K562 (cell line): ENCODE results near the gene KIF3A. TPM values are rescaled to one million over a fixed set of nuclear protein-coding genes. Genes with fewer than 3 reads are reported as not detected.

Source experiments
- ATF3 ChIP-seq, 2 experiments: fragments of 450-650 bp in 1 of 2; sonication (generic) in 1 of 2; formaldehyde crosslinking in 1 of 2; IDR thresholded peaks in 1 of 2; conservative IDR thresholded peaks in 1 of 2; 2 replicates each; pipeline versions ENCODE4 v1.6.1 to v1.8.1; 2016 to 2023; ENCODE audit warnings: mild to moderate bottlenecking in 2 of 2, moderate library complexity in 2 of 2, inconsistent platforms in 1 of 2, missing genetic modification reagents in 1 of 2
- CBX3 ChIP-seq, 2 experiments: IDR thresholded peaks; 1 replicate in 1 of 2; 2 replicates in 1 of 2; pipeline ENCODE4 v1.6.1; 2012; ENCODE audit warnings: inconsistent platforms in 2 of 2, low read length in 2 of 2, borderline replicate concordance in 1 of 2, control low read depth in 1 of 2
- CLOCK ChIP-seq: fragments of 250-450 bp; sonication (Bioruptor Pico); IDR thresholded peaks from 2 replicates; pipeline ENCODE4 v1.4.0; 2020; ENCODE audit warnings: mild to moderate bottlenecking, moderate library complexity, borderline replicate concordance
- IRF9 ChIP-seq: fragments of 450-650 bp; IDR thresholded peaks from 2 replicates; pipeline ENCODE4 v1.6.1; 2016; ENCODE audit warnings: missing biosample characterization, missing genetic modification characterization
- OTX1 ChIP-seq: fragments of 450-650 bp; formaldehyde crosslinking; IDR thresholded peaks from 2 replicates; pipeline ENCODE4 v1.4.0; 2022; ENCODE audit warnings: mild to moderate bottlenecking
- PTTG1 ChIP-seq: fragments of 450-650 bp; IDR thresholded peaks from 2 replicates; pipeline ENCODE4 v1.6.1; 2016; ENCODE audit warnings: low read depth, mild to moderate bottlenecking, missing genetic modification characterization, missing compliant biosample characterization
- SMAD4 ChIP-seq: fragments of 250-450 bp; sonication (Bioruptor Pico); conservative IDR thresholded peaks from 2 replicates; pipeline ENCODE4 v1.8.0; 2021; ENCODE audit warnings: inconsistent platforms, mild to moderate bottlenecking, moderate library complexity
- TAF9B ChIP-seq: fragments of 450-650 bp; IDR thresholded peaks from 2 replicates; pipeline ENCODE4 v1.6.1; 2018; ENCODE audit warnings: mild to moderate bottlenecking; ENCODE audit not compliant: partially characterized antibody
- THAP7 ChIP-seq: fragments of 250-450 bp; sonication (Bioruptor Pico); IDR thresholded peaks from 2 replicates; pipeline ENCODE4 v1.5.0; 2021
- ZBTB26 ChIP-seq: fragments of 450-650 bp; formaldehyde crosslinking; IDR thresholded peaks from 2 replicates; pipeline ENCODE4 v1.4.0; 2022; ENCODE audit warnings: missing genetic modification characterization
- ZBTB43 ChIP-seq: sonication (generic); formaldehyde crosslinking; IDR thresholded peaks from 2 replicates; pipeline ENCODE4 v1.8.0; 2023; ENCODE audit warnings: mild to moderate bottlenecking, missing genetic modification reagents
- ZHX1 ChIP-seq: fragments of 150-350 bp; conservative IDR thresholded peaks from 2 replicates; pipeline ENCODE4 v1.6.1; 2014; ENCODE audit warnings: low read length
- ZNF146 ChIP-seq: IDR thresholded peaks from one replicate; pipeline ENCODE4 v1.6.1; 2018; ENCODE audit warnings: missing compliant biosample characterization; ENCODE audit not compliant: unreplicated experiment
- ZNF77 ChIP-seq: fragments of 250-450 bp; sonication (Bioruptor Pico); IDR thresholded peaks from 2 replicates; pipeline ENCODE4 v1.5.0; 2020
- polyA plus RNA-seq, 8 experiments: library from polyadenylated mRNA; depleted of rRNA in 4 of 8; stranded (reverse) in 5 of 8; unstranded in 3 of 8; fragments of >200 nt; fragmentation: Nextera tagmentation in 2 of 8; fragmentation: Illumina TruSeq in 1 of 8; extraction: Ambion mirVana in 2 of 8; extraction: Trizol in 1 of 8; gene quantifications; 2 replicates each; pipeline versions ENCODE4 v1.2.1 to v1.2.3, GENCODE V29; 2011 to 2014; ENCODE audit warnings: inconsistent platforms in 1 of 8, missing spikeins in 1 of 8
- total RNA-seq, 7 experiments: library from RNA; depleted of rRNA in 6 of 7; stranded (reverse); fragments of >200 nt in 6 of 7; fragmentation: Illumina TruSeq in 2 of 7; extraction: Trizol in 2 of 7; gene quantifications; 2 replicates each; pipeline versions ENCODE4 v1.2.1 to v1.2.3, GENCODE V29; 2011 to 2021; ENCODE audit warnings: low replicate concordance in 1 of 7

The KIF3A gene
- total and polyA plus RNA-seq, 9 of the 15 experiments (the other 6 are each of a cell fraction or from before 2014, with no cell fraction given), result 1.5 to 7.8 (median 6.0) TPM

GRCh38 chr5:132663771-132664695 lies 73.3 kb downstream of the KIF3A start (continued):
- TF ChIP-seq IRF9 (tag), result no peak; the same call in 1 of the 2 replicates
- TF ChIP-seq SMAD4, result peak; percentile 78
- TF ChIP-seq ZNF77 (CRISPR knock-in tag), result no peak
- no peak for TF ChIP-seq CLOCK (CRISPR knock-in tag)
- TF ChIP-seq THAP7, result no peak
- no peak for TF ChIP-seq TAF9B
- no peak for TF ChIP-seq ZBTB43 (CRISPR knock-in tag)
- TF ChIP-seq ZHX1, result no peak
- peak; percentile 40; the same call in 1 of the 2 replicates for TF ChIP-seq PTTG1 (tag)
- no peak; a peak in 1 of 3 replicates for TF ChIP-seq CBX3 (IDR thresholded peaks at IDR 0.05; ENCODE audit: borderline replicate concordance in 1 of 2, low read length in 2 of 2)
- peak; percentile 41 for TF ChIP-seq ATF3 (IDR thresholded peaks at IDR 0.05)
- TF ChIP-seq ATF3 (CRISPR knock-in tag; conservative IDR thresholded peaks at IDR 0.05), result peak; percentile 57; the same call in 1 of the 2 replicates
- TF ChIP-seq ZNF146, result no peak
- TF ChIP-seq ZBTB26 (CRISPR knock-in tag), result no peak
- TF ChIP-seq OTX1 (CRISPR knock-in tag), result no peak
